NT2/D1 (cell line): ENCODE data around the gene SH3PXD2A.

Experiments
- DNase-seq: peaks from one replicate; pipeline ENCODE4 v3.0.0-alpha.2; 2011; ENCODE audit warnings: low read depth, low spot score
- H3K27me3 ChIP-seq: 2 replicates; pipeline ENCODE4 v1.6.0; 2011; ENCODE audit warnings: mild to moderate bottlenecking; ENCODE audit not compliant: insufficient read length, insufficient read depth
- H3K36me3 ChIP-seq: 2 replicates; pipeline ENCODE4 v1.6.1; 2011; ENCODE audit warnings: mild to moderate bottlenecking, low read length, mixed read lengths; ENCODE audit not compliant: insufficient read depth, insufficient read length
- H3K4me1 ChIP-seq: 2 replicates; pipeline ENCODE4 v1.5.1; 2011; ENCODE audit not compliant: insufficient read depth, insufficient read length
- H3K4me3 ChIP-seq: 2 replicates; pipeline ENCODE4 v1.5.1; 2011; ENCODE audit warnings: low read depth; ENCODE audit not compliant: insufficient read length
- H3K9ac ChIP-seq: 2 replicates; pipeline ENCODE4 v1.6.0; 2011; ENCODE audit warnings: low read depth; ENCODE audit not compliant: insufficient read length
- H3K9me3 ChIP-seq: 2 replicates; pipeline ENCODE4 v1.5.1; 2011; ENCODE audit warnings: mild to moderate bottlenecking, low read length; ENCODE audit not compliant: insufficient read depth
- SUZ12 ChIP-seq: IDR thresholded peaks from 2 replicates; pipeline ENCODE4 v1.6.1; 2011; ENCODE audit not compliant: insufficient read length, insufficient read depth; ENCODE audit errors: extremely low read depth
- YY1 ChIP-seq: IDR thresholded peaks from 2 replicates; pipeline ENCODE4 v1.6.1; 2011; ENCODE audit not compliant: insufficient read length, insufficient read depth
- ZNF274 ChIP-seq: IDR thresholded peaks from 2 replicates; pipeline ENCODE4 v1.6.1; 2011; ENCODE audit warnings: mild to moderate bottlenecking, low read depth, low read length

The SH3PXD2A gene

DNA sequence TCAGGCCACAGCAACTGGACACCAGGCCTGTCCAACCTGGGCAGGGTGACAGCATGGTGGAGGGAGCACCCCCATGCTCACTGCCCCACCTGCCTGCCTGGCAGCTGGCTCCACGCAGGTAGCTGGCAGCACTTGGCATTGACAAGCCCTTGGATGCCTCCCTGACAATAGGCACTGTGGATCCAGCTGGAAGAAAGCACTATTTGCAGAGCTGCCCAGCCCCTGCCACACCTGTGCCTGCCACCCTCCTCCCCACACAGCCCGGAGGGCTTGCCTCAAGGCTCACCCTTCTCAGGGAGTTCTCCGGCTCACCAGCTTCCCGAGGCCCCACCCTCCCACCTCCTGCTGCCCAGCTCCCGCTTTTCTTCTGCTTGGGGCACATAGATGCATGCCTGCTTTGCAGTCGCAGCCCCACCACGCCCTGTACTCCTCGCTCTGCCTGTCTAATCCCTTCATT lies 201.8 kb downstream of the SH3PXD2A start:
- Histone ChIP-seq H3K4me3 (no peak overlapping the region), H3K27me3 (no peaks in the 10 kb centered on the region), H3K36me3 (peaks cover 90% of the 10 kb centered on the region), H3K4me1 (peaks cover 5% of the 10 kb centered on the region), H3K9ac (no peak overlapping the region), H3K9me3 (peaks cover 8% of the 10 kb centered on the region; the same call in 1 of the 2 replicates)
- no peak for TF ChIP-seq SUZ12
- TF ChIP-seq YY1 = no peak
- no peak for TF ChIP-seq ZNF274
- DNase-seq = no peak

DNA sequence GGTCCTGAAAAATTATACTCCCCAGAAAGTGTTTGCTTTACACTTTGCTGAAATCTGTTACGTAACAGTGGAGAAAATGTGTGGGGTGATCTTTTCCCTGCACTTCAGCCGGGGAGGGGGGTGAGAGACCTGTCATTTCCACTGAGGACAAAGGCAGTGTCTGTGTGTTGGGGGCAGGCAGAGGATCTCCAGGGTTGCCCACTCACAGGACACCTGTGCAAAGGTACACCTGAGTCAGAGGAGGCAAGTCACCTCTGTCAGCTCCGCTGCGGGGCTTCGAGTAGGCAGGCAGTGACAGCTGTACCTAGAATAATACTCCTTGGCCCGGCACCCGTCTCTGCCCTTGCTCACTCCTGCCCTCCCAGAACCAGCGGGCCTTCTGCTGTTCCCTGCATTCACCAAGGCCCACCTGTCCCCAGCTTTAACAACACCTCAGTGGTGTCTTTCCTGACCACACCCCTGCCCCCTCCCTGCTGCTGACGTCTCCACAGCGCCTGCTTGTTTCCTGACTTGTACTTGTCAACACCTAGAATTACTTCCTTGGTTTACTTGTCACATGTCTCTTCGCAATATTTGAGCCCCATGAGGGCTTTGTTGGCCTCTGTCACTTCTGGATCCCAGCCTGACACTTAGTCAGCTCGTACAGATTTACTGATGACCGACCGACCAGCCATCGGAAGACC lies 202.6 kb downstream of the SH3PXD2A start:
- H3K36me3 ChIP-seq = peaks cover 86% of the 10 kb centered on the region
- no peaks in the 10 kb centered on the region for H3K27me3 ChIP-seq
- no peak for DNase-seq
- no peak overlapping the region for H3K9ac ChIP-seq
- peaks cover 7% of the 10 kb centered on the region for H3K4me1 ChIP-seq
- no peak for TF ChIP-seq ZNF274
- TF ChIP-seq YY1 = no peak
- no peak for TF ChIP-seq SUZ12
- no peak overlapping the region for H3K4me3 ChIP-seq
- H3K9me3 ChIP-seq = peaks cover 4% of the 10 kb centered on the region; the same call in 1 of the 2 replicates

DNA sequence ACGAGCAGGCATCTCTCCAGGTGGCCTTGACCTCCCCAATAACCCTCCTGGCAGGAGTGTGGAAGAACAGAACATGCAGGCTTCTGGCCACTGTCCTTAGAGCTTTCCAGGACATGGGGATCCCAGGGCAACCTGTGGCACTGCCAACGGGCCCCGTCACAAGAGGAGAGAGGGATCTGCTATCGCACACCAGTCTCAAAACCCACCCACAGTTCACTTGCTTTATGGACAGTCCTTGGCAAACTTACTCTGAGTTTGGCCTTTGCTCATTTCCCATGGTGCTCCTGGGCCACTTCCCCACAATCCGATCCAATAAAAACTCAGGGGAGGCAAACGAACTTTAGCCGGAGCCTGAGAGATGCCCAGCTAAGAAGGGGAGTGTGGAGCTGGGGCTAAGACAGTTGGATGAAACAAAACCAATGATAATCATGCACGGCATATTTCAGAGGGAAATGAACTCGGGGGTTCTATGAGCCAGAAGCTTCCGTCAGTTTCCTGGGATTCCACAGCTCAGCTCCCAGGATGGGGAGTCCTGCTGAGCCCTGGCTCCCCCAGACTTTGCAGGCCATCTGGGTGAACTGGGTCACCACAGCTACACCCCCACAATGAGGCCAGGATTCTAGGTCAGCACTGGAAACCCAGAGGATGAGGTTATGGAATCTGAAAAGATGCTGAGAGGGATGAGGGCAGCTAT lies 203.4 kb downstream of the SH3PXD2A start:
- no peaks in the 10 kb centered on the region for H3K27me3 ChIP-seq
- peaks cover 86% of the 10 kb centered on the region for H3K36me3 ChIP-seq
- DNase-seq = no peak
- no peaks in the 10 kb centered on the region for H3K9me3 ChIP-seq
- H3K4me1 ChIP-seq = peaks cover 7% of the 10 kb centered on the region
- H3K9ac ChIP-seq = no peak overlapping the region
- no peak for TF ChIP-seq SUZ12
- TF ChIP-seq YY1 = no peak
- TF ChIP-seq ZNF274 = no peak
- H3K4me3 ChIP-seq = no peak overlapping the region

DNA sequence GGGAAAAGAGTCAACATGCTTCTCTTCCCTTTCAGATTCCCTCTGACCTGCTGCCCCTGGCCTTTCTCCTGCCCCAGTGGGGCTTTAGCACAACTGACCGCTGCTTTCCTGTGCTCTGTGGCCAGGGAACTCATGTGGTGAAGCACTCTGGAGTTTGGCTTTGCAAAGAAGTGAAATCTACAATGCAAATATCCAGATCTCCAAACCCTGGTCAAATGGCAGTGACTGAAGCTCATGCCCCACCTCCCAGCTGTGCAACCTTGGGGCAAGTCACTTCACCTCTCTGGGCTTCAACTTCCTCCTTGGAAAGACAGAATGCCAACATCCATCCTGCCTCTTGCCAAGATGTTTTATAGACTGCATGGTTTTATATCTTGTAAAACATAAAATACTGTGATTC lies 204.0 kb downstream of the SH3PXD2A start:
- Histone ChIP-seq H3K9me3 (no peaks in the 10 kb centered on the region), H3K27me3 (no peaks in the 10 kb centered on the region), H3K9ac (no peak overlapping the region), H3K36me3 (peaks cover 87% of the 10 kb centered on the region), H3K4me3 (no peak overlapping the region), H3K4me1 (peaks cover 9% of the 10 kb centered on the region)
- DNase-seq = no peak
- no peak for TF ChIP-seq ZNF274
- no peak for TF ChIP-seq SUZ12
- TF ChIP-seq YY1 = no peak

DNA sequence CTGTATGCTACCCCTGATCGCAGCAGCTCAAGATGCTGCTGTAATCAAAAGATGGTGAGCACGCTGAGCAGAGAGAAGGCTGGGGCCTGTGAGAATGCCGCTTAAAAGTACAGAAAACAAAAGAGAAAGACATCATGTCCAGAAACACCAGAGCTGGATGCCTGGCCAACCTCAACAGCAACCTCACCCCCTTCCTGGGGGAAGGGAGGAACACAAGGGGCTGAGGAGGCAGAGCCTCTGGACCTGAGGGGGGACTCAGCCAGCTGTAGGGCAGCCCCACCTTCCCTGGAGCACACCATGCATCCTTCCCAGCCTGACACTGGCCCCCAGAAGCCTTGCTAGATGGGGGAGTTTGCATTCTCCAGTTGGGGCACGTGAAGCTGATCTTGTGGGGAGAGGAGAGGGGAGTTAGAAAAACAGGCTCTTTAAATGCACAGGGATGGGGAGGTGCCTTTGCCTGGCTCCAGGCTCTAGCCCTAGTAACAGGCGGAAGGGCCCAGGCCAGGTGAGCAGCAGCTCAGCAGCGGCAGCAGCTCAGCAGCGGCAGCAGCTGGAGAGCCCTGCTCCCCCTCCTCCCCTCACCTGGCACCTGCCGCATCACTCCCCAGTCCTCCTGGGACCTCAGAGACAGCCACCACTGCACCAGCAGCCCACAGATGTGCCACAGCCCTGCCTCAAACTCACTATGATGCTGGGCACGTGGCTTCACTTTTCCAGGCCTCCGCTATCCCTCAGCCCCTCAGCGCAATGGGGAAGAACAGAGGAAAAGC lies 205.5 kb downstream of the SH3PXD2A start:
- H3K36me3 ChIP-seq = peaks cover 74% of the 10 kb centered on the region
- H3K4me1 ChIP-seq = peaks cover 14% of the 10 kb centered on the region
- no peaks in the 10 kb centered on the region for H3K27me3 ChIP-seq
- no peaks in the 10 kb centered on the region for H3K9me3 ChIP-seq
- H3K9ac ChIP-seq = no peak overlapping the region
- H3K4me3 ChIP-seq = no peak overlapping the region
- DNase-seq = no peak
- TF ChIP-seq YY1 (no peak), ZNF274 (no peak), SUZ12 (no peak)

DNA sequence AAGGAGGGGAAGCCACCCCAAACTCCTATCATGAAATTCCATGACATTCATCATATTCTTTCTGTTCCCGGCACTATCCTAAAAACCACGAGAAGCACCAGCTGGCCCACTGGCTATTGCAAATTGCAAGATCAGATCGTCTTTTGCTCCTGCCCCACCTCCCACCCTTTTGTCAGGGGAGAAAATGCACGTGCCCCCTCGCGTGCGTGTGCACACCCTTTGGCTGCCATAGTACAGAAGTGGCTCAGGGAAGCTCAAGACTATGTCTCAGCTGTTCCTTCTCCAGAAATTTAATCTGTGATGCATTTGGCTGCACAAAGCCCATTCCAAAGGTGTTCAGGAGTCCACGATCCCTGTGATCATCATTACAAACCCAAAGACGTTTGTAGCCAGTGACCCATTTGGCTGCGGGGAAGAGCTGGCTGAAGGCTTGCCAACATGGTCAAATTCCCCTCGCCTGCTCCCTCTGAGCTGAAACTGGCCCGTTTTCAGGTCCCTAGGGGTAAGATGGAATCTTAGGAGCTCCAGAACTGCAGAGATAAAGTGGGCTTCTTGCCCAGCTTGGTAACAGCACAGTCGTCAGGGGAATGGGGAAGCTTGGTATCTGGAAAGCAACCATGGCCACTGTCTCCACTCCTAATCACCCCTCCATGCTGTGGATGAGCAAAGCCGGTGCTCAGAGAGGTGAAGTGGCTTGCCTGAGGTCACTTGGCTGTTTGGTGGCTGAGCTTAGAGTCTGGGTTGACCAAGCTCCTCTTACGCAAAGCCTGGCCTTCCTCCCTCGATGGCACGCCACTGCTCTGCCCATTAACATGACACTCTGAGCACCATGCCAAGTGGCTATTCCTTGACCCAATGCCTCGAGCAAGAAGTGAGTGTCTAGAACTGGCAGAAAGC lies 206.5 kb downstream of the SH3PXD2A start:
- no peak overlapping the region for H3K4me3 ChIP-seq
- peaks cover 14% of the 10 kb centered on the region for H3K4me1 ChIP-seq
- H3K27me3 ChIP-seq = no peaks in the 10 kb centered on the region
- peaks cover 76% of the 10 kb centered on the region for H3K36me3 ChIP-seq
- no peaks in the 10 kb centered on the region for H3K9me3 ChIP-seq
- TF ChIP-seq YY1 (no peak), ZNF274 (no peak), SUZ12 (no peak)
- no peak overlapping the region for H3K9ac ChIP-seq
- DNase-seq = no peak
